ENCODE results near the gene OSBPL7.

Gene OSBPL7, protein sequence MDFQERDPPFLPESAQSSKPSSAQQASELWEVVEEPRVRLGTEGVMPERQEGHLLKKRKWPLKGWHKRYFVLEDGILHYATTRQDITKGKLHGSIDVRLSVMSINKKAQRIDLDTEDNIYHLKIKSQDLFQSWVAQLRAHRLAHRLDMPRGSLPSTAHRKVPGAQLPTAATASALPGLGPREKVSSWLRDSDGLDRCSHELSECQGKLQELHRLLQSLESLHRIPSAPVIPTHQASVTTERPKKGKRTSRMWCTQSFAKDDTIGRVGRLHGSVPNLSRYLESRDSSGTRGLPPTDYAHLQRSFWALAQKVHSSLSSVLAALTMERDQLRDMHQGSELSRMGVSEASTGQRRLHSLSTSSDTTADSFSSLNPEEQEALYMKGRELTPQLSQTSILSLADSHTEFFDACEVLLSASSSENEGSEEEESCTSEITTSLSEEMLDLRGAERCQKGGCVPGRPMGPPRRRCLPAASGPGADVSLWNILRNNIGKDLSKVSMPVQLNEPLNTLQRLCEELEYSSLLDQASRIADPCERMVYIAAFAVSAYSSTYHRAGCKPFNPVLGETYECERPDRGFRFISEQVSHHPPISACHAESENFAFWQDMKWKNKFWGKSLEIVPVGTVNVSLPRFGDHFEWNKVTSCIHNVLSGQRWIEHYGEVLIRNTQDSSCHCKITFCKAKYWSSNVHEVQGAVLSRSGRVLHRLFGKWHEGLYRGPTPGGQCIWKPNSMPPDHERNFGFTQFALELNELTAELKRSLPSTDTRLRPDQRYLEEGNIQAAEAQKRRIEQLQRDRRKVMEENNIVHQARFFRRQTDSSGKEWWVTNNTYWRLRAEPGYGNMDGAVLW

DNA sequence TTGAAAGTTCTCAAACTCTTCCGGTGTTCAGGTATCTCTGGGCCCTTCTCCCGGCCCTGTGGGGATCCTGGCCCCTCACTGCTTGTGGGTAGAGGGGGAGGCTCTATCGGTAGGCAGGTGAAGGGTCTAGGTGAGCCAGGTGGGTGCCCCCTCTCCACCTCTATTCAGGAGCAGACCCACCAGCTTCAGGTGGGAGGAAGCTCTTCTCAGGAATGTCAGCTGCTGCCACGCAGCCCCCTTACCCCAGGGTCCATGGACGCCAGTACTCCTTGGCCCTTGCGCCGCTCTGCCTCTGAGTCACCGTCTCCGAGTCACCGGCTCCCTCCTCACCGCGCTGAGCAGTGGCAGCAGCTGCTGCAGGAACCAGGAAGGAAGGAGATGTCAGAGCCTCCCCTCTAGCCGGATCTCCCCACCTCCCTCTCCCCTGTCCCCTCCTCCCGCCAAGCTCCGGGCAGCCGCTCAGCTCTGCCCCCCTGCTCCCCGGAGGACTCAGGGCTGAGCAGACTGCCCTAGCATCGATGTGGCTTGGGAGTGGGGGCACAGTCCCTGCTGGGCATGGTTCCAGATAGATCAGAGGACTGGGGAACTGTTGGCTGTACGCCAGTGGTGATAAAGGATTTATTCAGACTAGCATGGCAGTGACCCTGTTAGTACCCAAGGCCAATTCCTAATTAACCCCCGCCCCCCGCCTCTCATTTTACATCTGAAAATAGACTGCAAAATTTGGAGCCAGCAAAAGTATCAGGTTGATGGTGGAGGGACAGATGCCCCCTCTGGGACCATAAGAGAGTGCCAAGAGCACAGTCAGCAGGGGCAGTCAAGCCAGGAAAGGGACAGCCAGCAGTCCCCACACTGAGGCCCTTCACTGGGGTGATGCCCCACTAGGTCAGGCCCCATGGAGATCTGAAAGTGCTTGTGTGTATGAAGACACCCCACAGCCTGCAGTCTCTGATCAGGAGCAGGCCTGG is at the start of gene OSBPL7:
Gene OSBPL7 (minus strand): TSS at position 371 of the 968 bp plus-strand sequence. CDS start 1,516 bp downstream, outside the sequence.
- DNase-seq = peak; percentile 91

DNA sequence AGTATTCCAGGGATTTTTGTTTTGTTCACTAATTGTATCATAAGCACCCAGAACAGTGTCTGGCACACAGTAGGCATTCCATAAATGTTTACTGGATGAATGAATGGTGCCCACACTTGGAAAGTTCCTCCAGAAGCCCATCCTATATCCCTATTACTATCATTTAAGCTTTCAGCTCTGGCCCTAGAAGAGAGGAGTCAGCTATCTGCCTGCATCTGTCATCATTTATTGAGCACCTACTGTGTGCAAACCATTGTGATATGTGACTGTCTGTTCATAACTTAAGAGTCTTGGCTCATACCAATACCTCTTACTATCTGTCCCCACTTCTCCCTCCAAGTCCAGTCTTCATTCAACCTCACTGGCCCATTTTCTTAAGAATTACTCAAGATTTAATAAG is 49.5 kb upstream of the OSBPL7 start:
- no peak for DNase-seq

DNA sequence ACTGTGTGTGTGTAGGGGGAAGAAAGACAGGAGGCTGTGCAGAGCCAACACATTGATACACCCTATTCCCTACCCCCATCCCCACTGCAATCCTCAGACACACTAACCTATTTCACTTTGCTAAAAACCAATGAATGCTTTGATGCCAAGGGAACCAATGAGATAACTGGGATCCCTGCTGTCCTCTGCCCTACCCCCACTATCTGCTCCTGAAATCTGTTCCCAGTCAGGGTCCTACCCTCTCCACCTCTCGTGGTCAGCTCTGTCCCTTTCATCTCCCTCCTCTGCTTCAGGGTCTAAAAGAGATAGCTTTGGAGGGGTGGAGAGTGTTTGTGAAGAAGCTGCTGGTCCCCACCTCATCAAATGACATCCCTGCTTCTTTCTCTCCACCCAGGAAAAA is 48.5 kb upstream of the OSBPL7 start:
- DNase-seq = no peak

DNA sequence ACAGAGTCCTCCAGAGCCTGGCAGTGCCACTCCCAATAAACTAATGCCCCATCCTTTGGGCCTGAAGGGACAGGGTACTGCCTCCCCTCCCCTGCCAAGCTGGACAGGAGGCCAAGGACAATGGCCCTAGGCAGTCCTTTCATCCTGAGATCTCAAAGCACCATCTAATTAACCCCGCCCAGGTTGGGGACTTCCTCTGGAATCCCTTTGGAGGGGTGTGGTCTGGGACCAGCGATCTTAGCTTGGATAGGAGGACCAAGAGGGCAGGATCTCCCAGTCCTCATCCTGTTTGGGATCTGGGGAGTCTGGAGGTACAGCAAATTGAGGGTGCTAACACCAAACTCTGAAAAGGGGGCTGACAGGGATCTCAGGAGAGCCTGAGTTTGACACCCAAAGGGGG is 47.5 kb upstream of the OSBPL7 start:
- DNase-seq = no peak

DNA sequence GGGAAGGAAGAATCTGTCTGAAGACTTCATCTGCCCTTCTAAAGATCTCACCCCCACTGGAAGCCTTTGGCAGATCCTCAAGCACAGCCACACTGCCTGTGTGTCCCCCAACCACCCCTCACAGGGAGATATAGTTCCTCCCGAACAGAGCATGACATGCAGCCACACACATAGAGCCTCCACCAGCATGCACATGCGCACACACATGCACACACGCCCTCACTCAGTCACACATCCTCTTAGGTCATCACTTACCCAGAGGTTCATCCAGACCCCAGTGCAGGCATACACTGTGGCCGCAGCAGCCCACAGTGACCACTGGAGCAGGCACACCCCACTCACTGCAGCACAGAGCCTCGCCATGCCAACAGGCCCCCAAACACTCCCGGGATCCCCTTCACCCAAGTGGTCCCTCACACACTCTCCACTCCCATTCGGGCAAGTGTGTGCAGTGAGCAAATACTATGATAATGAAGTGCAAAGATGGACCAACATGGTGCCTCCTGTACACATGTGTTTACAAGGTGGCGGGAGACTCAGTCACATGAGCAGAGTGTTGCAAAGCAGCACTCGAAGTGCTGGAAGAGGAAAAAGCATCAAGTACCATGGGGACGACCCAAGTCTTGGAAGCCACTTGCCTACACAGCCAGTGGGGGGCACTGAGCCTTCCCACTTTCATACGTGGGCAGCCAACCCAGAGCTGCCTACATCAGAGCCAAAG is 46.4 kb upstream of the OSBPL7 start:
- no peak for DNase-seq

DNA sequence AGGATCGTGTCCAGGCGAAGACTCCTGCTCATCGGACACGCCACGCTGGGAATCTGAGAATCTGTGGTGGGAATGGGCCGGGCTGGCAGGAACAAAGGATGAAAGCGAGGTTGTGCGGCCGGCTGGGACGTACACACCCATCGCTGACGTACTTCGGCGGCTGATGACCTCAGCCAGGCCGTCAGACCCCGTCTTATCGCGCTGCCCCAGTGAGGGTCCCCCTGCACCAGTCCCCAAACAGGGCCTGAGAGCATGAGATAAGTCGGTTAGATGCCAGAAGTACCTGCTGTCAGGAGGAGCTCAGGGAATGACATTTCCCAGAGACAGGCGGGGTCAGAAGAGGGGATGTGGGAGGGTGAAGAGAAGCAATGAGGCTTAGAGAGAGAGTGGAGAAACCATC is 45.3 kb upstream of the OSBPL7 start:
- peak; percentile 86 for DNase-seq

DNA sequence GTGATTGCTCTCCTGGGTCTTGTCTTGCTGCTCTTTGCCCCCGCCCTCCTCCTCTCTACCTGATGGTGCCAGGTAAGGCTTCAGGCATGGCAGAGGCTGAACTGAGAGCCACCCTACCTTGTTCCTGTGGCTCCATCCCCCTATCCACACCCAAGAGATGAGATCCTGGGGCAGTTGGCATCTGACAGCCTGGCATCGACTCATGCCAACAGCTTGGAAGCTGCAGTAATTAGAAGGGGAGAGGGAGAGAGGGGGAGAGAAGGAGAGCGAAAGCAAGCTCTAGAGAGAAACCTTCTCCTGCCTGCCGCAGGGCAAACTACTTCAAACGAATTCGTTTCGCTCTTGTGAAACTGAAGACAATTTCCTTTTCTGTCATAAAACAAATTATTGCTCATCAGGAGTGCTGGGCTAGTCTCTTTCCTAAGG is 43.2 kb upstream of the OSBPL7 start:
- DNase-seq = no peak

DNA sequence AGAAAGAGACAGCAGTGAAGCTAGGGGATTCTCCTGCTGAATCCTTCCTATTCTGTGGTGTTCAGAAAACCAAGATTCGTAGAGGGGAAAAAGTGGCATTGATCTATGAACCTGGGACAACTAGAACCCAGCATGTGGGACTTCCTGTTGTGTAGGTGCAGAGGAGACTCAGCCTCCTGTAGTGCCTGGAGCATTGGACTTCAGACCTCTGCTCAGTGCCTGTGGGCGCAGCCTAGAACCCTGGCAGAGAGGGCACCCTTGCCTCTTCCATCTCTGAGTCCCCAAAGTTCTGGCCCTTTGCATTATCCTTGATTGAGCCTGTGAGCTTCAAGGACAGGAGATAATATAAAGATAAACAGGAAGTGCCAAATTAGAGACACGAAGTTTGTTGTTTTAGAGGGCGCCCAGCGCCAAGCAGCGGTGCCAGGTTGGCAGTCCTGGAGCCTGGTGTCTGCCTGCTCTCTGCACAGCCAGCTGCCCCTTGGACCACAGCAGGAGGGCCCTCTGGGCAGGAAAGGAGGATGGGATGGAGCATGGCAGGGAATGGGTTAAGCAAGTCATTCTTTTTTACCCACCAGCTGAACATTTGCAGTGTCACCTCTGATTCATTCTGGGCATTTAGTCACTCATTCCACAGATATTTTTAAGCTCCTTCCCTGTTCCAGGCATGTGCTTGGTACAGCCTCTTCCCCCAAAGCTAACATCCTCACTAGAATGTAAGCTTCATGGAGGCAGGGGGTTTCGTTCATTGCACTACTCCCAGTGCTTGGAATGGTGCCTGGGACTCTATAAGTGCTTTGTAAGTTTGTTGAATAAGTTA is 41.2 kb upstream of the OSBPL7 start:
- peak; percentile 17 for DNase-seq

DNA sequence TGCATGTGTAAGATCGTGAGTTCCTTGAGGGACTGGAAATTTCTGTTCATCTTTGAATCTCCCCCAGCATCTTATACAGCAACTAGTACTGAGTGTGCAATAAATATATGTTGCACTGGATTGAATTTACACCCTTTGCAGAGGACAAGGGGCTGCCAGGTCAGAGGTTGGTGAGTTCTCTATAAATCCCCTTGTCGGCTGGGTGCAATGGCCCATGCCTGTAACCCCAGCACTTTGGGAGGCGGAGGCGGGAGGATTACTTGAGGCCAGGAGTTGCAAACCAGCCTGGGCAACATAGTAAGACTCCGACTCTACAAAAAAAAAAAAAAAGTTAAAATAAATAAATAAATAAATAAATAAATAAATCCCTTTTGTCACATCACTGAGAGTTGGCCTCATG is 38.8 kb upstream of the OSBPL7 start:
- DNase-seq = no peak

DNA sequence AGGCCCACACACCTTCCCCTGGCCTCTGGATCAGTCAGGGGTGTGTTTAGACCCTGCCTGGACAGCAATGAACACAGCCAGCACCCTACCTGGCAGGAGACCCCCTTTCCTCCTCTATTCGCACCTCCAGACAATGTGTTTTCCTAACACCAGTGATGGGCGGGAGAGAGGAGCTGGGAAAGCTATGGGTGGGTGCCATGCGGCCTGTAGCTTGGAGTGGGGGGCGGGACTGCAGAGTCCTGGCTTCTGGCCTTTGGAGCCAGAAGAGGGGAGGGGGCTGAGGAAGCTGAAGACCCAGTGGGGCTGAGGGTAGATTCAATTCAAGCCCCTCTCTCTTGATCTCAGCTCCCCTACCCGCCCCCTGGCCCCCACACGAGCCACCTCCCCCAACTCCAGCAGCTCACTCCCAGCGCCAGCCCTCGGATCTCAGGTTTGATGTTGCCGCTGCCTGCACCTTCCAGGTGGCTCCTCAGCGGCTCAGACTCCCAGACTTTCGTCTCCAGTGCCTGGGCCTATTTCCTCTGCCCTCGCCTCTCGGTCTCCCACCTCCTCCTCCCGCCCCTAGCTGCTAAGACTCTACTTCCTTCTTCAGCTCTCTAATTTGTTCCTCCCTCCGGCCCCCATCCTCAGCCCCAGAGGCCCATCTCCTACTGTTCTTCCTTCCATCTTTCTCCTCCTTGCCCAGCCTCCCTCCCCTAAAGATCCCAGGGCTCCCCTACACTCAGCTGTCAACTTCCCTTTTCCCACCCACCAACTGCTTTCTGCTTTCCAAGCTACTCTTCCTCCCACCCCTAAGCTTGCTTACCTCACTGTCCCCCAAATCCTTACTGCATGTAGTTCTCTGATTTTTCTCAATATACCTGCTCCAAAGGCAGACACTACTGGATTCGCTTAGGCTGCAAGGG is 36.2 kb upstream of the OSBPL7 start:
- DNase-seq = no peak

DNA sequence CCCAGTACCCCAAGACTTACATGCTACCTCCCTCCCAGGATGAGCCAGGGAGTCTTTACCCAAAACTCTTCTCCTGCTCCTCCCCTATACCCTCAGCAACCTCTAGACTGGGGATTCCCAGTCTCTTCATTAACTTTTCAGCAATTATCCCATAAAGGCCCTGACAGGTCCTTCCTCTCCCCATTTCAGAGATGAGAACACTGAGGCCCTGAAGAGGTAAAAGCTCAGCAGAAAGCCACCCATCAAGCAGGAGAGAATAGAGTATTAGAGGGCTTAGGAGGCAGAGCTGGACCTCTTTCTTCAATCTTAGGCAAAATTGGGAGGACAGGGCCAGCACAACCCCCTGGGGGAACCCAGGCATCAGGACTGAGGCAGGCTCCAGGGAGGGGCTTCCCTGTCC is 35.2 kb upstream of the OSBPL7 start:
- no peak for DNase-seq

DNA sequence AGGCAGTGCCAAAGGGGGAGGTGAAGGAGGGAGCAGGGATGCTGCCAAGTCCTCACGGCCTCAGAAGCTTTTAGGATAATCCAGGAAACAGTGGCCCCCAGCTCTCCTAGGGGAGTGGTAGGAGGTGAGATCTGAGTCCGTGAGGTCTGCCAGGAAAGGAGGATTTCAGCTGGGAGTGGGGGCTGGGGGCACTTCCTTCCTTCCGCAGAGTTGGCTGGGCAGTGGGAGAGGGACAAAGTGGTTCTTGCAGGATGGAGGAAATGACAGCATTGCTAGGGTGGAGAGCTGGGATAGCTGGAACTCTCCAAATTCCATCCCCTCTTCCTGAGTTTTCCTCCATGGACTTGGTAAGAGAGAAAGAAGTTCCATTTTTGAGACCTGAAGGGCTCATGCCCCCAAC is 34.1 kb upstream of the OSBPL7 start:
- DNase-seq = no peak

DNA sequence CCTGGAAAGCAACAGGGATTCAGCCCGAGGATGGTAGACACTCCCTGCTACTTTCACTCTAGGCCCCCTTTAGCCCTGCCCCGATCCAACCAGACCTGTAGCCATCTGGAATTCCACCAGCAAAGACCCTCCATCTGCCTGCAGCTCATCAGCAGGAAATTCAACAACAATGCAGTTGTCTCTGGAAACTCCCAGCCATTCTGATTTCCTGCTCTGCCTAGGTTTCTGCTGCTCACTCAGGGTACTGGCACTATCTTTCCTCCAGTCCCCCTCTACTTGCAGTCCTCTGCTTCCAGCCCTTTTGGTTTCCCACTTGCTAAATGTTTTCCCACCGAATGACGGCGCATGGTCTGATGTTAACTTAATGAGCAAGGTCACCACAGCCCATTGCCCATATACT is 32.0 kb upstream of the OSBPL7 start:
- DNase-seq = no peak

DNA sequence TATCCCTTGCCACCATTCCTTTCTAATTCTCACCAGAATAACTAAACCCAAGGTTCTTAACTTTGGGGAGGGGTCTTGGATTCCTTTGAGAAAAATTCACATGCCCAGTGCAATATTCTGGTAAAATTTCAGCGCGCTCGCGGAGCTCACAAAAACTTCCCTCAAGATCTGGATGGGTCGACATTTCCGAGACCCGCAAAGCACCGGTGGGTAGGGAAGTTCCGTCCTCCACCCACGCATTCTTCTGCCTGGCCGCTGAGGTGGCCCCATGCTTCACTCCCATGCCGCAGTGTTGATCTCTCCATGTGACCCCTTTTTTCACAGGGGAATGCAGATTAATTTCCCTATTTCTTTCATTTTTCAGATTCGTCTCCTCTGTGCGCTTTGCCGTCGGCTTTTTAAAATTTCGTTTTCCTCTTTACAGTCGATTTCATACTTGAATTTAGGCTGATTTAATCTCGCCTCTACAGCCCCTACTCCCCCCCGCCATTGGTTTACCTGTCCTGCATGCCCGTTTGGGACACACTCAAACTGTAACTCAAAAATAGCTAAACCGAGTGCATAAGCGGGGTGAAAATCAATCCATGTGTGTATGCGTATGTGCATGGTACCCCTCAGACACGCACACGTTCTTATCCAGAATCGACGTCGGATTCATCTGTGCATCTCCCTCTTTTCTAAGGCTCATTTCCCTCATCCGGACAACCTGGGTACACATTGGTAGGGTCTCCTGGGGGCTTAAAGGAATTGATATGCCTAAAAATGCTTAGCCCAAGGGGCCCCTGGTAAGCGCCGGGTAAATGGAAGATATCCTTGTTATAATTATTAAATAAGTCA is 30.7 kb upstream of the OSBPL7 start:
- no peak for DNase-seq

DNA sequence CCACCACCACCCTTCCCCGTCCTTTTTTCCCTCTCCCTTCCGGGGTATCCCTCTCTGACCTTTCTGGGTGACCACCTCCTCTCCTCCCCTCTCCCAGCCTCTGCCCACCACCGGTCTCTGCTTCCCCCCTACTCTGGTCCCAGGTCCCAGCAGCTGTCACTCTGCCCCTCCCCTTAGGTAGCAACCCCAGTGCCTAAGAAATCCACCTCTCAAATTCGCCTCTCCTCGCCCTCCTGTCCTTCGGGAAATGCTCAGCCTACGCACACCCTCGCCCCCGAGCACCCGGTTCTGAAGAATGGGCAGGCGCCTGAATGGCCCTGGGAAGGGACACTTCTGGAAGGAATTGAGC is 30.1 kb upstream of the OSBPL7 start:
- DNase-seq = no peak

DNA sequence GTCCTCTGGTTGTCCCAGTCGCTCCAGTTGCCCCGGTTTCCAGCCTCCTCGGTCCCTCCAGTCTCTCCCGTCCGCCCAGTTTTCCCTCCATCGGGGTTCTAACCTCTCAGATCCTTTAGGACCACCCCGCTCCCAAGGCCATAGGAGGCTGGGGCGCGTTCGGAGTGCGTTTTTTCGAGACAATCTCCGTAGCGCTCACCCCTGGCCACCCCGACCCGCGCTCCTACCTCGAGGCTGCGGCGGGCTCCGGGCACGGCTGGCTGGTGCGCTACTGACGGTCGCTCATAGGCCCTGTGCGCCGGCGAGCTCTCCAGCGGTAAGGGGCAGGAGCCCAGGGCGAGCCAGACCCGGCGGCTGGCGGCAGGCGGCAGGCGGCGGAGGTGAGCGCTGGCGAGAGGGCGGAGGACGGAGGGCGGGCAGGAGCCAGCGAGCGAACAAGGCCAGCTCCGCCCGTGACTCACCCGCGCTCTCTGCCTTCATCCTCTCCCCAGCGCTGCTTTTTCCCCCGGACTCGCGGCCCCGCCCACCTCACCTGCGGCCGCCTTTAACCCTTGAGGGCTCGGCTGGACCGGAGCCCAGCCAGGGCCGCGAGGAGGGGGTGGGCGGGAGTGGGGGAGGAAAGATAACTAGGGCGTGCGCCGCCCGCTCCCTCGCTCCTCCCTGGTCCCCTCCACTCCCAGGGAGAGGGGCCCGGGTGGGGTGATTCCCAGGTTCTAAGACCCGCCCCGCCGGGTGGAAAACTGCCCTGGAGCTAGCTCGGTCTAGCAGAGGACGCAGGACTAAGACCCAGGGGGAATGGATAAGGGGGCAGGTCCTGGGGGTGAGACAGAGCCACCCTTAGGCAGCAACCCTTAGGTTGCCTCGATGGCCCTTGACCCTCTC is 29.3 kb upstream of the OSBPL7 start, which contains the start of gene SP6:
Gene SP6 (minus strand): TSS at position 472 of the 882 bp plus-strand sequence. CDS start 2,734 bp downstream, outside the sequence.
- no peak for DNase-seq

DNA sequence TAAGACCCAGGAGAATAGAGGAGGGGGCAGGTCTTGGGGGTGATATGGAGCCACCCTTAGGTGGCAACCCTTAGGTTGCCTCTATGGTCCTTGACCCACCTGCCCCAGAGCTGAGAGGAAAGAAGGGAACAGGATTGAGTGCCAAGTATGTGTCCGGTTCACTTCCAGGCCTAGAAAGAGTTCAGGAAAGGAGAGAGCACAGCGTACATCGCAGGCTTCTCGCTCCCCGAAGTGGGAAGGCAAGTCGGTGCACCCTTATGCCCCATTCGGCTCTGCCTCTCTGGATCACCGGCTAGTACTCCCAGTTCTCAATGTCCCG is 28.7 kb upstream of the OSBPL7 start:
- no peak for DNase-seq

DNA sequence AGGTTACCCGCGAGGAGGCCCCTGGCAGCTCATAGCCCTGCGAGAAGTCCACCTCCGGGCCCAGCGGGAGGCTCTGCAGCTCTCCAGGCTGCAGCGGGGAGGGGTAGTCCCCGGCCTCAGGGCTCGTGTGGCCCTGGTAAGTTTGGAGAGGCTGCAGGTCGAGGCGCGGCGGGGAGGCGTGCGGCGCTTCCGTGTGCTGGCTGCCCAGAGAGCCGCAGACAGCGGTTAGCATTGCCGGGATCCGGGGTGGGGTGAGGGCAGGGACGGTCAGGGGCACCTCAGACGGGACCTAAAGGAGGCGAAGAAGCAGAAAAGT is 26.6 kb upstream of the OSBPL7 start:
- no peak for DNase-seq

Measured in OCI-M1 (cell line).